ENCODE results near the gene XPR1.
"Not testable (repeated sequence)": the region's sequence is repeated elsewhere in the genome, so short reads cannot be mapped to it uniquely, and the experiment has no call there.

The XPR1 gene

DNA sequence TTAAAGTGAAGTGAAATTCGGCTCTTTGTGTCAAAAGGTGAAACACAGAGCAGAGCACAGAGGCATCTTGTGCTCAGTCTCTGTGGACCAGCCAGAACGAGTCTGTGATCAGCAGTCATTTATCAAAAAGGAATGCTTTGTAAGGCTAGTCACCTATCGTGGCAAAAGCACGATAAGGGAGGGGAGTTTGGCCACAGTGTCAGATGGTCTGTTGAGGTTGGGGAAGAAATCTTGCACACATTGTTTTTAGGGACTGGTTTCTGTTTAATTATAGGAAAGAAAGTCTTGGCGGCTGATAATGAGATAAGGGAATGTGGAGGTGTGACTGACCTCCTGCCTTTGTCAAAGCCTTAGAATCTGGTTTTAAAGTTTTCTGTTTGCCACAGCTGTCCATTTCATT lies 222.6 kb downstream of the XPR1 start:
- 60 to 79% methylated on average over 5 of the region's 5 CpGs for WGBS, 2 experiments (ENCODE audit: insufficient coverage in 2 of 2)
- Histone ChIP-seq H3K4me1 (ENCODE audit: control insufficient read depth, insufficient read depth, low read length, poor library complexity, severe bottlenecking) (peaks cover 7% of the 10 kb centered on the region), H3K9me3 (ENCODE audit: control insufficient read depth, low read length) (no peaks in the 10 kb centered on the region), H3K27ac (ENCODE audit: low read depth, low read length, severe bottlenecking) (peak overlapping the region; percentile 43), H3K36me3 (ENCODE audit: control insufficient read depth, insufficient read depth, low read length) (no peaks in the 10 kb centered on the region), H3K4me3 (ENCODE audit: extremely low read depth, insufficient read depth, low read length, poor library complexity, severe bottlenecking) (no peak overlapping the region)

DNA sequence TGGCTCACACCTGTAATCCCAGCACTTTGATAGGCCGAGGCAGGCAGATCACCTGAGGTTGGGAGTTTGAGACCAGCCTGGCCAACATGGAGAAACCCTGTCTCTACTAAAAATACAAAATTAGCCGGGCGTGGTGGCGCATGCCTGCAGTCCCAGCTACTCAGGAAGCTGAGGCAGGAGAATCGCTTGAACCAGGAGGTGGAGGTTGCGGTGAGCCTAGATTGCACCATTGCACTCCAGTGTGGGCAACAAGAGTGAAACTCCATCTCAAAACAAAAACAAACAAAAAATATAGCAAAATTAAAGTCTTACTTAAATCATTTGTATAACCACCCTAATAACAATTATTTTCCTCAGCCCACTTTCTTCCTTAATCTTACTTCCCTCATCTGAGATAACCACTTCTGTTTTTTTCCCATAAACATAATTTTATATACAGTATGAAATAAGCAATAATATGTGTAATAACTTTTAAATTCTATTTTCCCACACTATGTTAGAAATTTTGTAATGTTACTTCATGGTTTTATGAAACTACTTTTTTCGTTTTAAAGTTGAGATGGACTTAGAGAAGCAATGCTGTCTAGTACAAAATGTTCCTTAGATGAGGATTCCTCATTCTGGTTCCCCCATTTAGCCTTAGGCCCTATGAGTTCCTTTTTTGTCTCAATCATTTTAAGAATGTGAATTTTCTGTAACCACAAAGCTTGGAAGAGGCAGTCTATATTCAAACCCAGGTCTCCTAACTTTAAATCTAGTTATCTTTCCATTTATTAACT lies 226.3 kb downstream of the XPR1 start:
- not testable (repeated sequence) for H3K9me3 ChIP-seq (ENCODE audit: control insufficient read depth, low read length); H3K4me3 ChIP-seq (ENCODE audit: extremely low read depth, insufficient read depth, low read length, poor library complexity, severe bottlenecking); H3K36me3 ChIP-seq (ENCODE audit: control insufficient read depth, insufficient read depth, low read length); H3K4me1 ChIP-seq (ENCODE audit: control insufficient read depth, insufficient read depth, low read length, poor library complexity, severe bottlenecking); H3K27ac ChIP-seq (ENCODE audit: low read depth, low read length, severe bottlenecking)
- 83% methylated on average over 3 of the region's 7 CpGs; no CpG with 5 or more reads in 1 of the 2 experiments for WGBS, 2 experiments (ENCODE audit: insufficient coverage in 2 of 2)

DNA sequence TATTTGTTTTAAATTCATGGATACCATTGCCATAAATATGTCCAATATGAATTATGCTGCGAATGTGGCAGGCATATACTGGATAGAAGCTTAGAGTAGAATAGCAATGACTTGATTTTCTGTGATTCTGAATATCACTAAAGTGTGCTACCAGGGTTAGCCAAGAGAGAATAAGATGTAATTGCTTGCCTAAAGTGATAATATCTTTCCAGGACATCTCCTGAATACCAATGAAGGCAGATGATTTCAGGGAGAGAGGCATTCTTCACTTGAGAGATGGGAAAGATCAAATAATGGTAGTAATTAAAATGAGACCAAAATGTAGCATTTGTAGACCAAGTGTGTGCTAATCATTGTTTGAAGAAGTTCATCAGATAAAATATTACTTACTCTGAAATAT lies 227.5 kb downstream of the XPR1 start:
- Histone ChIP-seq H3K36me3 (ENCODE audit: control insufficient read depth, insufficient read depth, low read length) (no peaks in the 10 kb centered on the region), H3K9me3 (ENCODE audit: control insufficient read depth, low read length) (no peaks in the 10 kb centered on the region), H3K4me3 (ENCODE audit: extremely low read depth, insufficient read depth, low read length, poor library complexity, severe bottlenecking) (no peak overlapping the region), H3K4me1 (ENCODE audit: control insufficient read depth, insufficient read depth, low read length, poor library complexity, severe bottlenecking) (peaks cover 3% of the 10 kb centered on the region), H3K27ac (ENCODE audit: low read depth, low read length, severe bottlenecking) (no peak overlapping the region)
- WGBS, 2 experiments (ENCODE audit: insufficient coverage in 2 of 2) = 80 to 100% methylated on average over 1 of the region's 1 CpG

DNA sequence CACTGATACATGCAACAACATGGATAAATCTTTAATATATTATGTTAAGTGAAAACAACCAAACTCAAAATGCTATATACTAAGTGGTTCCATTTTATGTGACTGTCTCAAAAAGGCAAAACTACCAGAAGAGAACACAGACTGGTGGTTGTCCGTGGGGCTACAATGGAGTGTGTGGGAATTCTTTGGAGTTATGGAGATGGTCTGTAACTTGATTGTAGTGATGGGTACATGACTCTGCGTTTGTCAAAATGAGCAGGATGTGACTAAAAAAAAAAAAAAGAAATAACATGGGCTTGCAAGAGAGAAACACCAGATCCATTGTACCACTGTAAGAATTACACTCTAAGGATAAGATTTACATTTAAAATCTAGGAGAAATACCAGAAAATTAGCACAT lies 228.7 kb downstream of the XPR1 start:
- Histone ChIP-seq H3K4me1 (ENCODE audit: control insufficient read depth, insufficient read depth, low read length, poor library complexity, severe bottlenecking) (no peaks in the 10 kb centered on the region), H3K27ac (ENCODE audit: low read depth, low read length, severe bottlenecking) (no peak overlapping the region), H3K9me3 (ENCODE audit: control insufficient read depth, low read length) (no peaks in the 10 kb centered on the region), H3K36me3 (ENCODE audit: control insufficient read depth, insufficient read depth, low read length) (no peaks in the 10 kb centered on the region), H3K4me3 (ENCODE audit: extremely low read depth, insufficient read depth, low read length, poor library complexity, severe bottlenecking) (no peak overlapping the region)
- 67 to 78% methylated on average over 1 of the region's 2 CpGs for WGBS, 2 experiments (ENCODE audit: insufficient coverage in 2 of 2)

DNA sequence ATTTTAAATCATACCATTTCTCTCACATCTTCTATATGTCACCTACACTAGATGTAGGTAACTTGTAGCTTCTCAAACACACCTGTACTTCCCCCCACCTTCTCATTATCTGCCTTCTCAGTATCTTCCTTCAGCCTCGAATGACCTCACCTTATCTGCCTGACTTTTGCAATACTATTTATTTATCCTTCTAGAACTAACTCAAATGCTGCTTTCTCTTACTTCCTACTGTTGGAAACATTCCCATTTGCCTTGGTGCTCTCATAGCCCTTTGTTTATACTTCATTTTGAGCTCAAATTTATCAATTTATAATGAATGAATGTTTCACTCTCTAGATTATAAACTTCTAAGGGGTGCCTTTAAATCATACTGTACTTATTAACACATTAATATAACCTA lies 230.5 kb downstream of the XPR1 start:
- H3K36me3 ChIP-seq (ENCODE audit: control insufficient read depth, insufficient read depth, low read length) = peaks cover 8% of the 10 kb centered on the region

DNA sequence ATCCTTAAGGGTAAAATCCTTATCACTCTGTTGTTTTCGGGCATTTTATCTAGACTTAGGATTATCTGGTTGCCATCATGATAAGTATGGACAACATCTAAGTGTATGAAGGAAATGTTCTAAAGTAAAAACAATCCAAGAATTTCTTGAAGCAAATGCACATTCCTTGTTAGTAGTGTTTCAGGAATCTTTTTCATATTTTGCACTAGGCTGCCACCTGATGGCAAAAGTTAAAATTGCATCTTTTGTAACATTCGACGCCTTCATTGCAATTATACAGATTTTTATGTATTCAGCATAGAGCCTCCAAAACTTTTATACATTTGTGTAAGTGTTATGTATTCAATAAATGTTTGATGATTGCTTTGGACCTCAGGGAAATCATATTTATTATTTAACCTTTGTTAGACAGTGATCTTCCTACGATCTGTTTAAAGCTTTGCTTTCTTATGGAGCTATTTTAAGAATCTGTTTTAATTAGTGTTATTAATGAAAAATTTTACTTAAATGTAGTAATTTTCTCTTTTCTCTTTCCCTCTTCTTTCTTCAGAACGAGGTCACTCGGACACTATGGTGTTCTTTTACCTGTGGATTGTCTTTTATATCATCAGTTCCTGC lies 231.4 kb downstream of the XPR1 start:
- WGBS, 2 experiments (ENCODE audit: insufficient coverage in 2 of 2) = no CpG with 5 or more reads among the region's 6 CpGs
- Histone ChIP-seq H3K36me3 (ENCODE audit: control insufficient read depth, insufficient read depth, low read length) (peaks cover 8% of the 10 kb centered on the region), H3K4me3 (ENCODE audit: extremely low read depth, insufficient read depth, low read length, poor library complexity, severe bottlenecking) (no peak overlapping the region)

More for the DNA sequence above, 230.5 kb downstream of the XPR1 start:
- Histone ChIP-seq H3K9me3 (ENCODE audit: control insufficient read depth, low read length) (no peaks in the 10 kb centered on the region), H3K4me1 (ENCODE audit: control insufficient read depth, insufficient read depth, low read length, poor library complexity, severe bottlenecking) (no peaks in the 10 kb centered on the region), H3K27ac (ENCODE audit: low read depth, low read length, severe bottlenecking) (no peak overlapping the region), H3K4me3 (ENCODE audit: extremely low read depth, insufficient read depth, low read length, poor library complexity, severe bottlenecking) (no peak overlapping the region)
- WGBS, 2 experiments (ENCODE audit: insufficient coverage in 2 of 2) = 82 to 100% methylated on average over 1 of the region's 1 CpG

DNA sequence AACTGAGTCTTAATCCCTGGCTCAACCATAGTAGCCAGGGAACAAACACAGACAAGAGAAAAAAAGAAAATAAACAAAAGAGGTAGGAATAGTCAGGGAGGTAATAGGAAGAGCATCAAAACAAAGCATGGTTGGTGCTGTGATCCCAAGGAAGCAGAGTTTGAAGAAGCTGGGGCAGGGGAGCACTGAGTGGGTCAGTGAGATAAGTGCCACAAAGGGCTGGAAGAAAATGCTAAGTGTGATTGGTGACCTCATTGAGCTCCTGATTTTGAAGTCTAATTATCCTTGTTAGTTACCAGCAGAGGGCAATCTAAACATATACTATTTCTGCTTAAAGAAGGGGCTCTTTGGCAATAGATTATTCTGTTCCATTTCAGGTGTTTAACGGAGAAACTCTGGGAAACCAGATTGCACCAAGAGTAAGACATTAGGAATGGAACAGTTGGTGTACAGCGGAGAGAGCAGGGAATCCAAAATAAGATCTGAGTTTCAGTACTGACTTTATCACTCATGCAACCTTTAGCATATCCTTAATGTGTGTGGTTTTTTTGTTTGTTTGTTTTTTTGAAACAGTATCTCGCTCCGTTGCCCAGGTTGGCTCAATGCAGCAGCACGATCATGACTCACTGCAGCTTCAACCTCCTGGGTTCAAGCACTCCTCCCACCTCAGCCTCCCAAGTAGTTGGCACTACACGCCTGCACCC lies 250.1 kb downstream of the XPR1 start:
- 40 to 88% methylated on average over 1 to 3 of the region's 6 CpGs for WGBS, 2 experiments (ENCODE audit: insufficient coverage in 2 of 2)
- no peak overlapping the region for H3K4me3 ChIP-seq (ENCODE audit: extremely low read depth, insufficient read depth, low read length, poor library complexity, severe bottlenecking)
- no peaks in the 10 kb centered on the region for H3K9me3 ChIP-seq (ENCODE audit: control insufficient read depth, low read length)
- H3K4me1 ChIP-seq (ENCODE audit: control insufficient read depth, insufficient read depth, low read length, poor library complexity, severe bottlenecking) = no peaks in the 10 kb centered on the region
- H3K36me3 ChIP-seq (ENCODE audit: control insufficient read depth, insufficient read depth, low read length) = peaks cover 4% of the 10 kb centered on the region
- H3K27ac ChIP-seq (ENCODE audit: low read depth, low read length, severe bottlenecking) = no peak overlapping the region

More for the DNA sequence above, 231.4 kb downstream of the XPR1 start:
- Histone ChIP-seq H3K27ac (ENCODE audit: low read depth, low read length, severe bottlenecking) (no peak overlapping the region), H3K9me3 (ENCODE audit: control insufficient read depth, low read length) (no peaks in the 10 kb centered on the region), H3K4me1 (ENCODE audit: control insufficient read depth, insufficient read depth, low read length, poor library complexity, severe bottlenecking) (no peaks in the 10 kb centered on the region)

DNA sequence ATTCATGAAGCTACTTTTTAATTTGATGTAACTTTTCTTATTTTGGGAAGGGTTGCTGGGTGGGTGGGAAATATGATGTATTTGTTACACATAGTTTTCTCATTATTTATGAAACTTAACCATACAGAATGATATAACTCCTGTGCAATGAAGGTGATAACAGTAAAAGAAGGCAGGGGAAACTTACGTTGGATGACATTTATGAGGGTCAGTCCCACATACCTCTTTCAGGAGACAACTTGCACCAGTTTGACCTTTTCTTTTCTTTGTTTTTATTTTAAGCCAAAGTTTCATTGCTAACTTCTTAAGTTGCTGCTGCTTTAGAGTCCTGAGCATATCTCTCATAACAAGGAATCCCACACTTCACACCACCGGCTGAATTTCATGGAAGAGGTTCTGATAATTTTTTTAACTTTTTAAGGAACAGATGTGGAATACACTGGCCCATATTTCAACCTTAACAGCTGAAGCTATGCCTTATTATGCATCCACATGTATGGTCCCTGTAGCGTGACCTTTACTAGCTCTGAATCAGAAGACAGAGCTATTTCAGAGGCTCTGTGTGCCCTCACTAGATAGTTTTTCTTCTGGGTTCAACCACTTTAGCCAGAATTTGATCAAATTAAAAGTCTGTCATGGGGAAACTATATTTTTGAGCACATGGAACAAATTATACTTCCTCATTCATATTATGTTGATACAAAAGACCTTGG lies 252.9 kb downstream of the XPR1 start:
- H3K9me3 ChIP-seq (ENCODE audit: control insufficient read depth, low read length) = no peaks in the 10 kb centered on the region
- H3K36me3 ChIP-seq (ENCODE audit: control insufficient read depth, insufficient read depth, low read length) = peaks cover 4% of the 10 kb centered on the region
- H3K4me1 ChIP-seq (ENCODE audit: control insufficient read depth, insufficient read depth, low read length, poor library complexity, severe bottlenecking) = no peaks in the 10 kb centered on the region
- H3K4me3 ChIP-seq (ENCODE audit: extremely low read depth, insufficient read depth, low read length, poor library complexity, severe bottlenecking) = no peak overlapping the region
- no peak overlapping the region for H3K27ac ChIP-seq (ENCODE audit: low read depth, low read length, severe bottlenecking)
- 92% methylated on average over 2 of the region's 3 CpGs; no CpG with 5 or more reads in 1 of the 2 experiments for WGBS, 2 experiments (ENCODE audit: insufficient coverage in 2 of 2)

DNA sequence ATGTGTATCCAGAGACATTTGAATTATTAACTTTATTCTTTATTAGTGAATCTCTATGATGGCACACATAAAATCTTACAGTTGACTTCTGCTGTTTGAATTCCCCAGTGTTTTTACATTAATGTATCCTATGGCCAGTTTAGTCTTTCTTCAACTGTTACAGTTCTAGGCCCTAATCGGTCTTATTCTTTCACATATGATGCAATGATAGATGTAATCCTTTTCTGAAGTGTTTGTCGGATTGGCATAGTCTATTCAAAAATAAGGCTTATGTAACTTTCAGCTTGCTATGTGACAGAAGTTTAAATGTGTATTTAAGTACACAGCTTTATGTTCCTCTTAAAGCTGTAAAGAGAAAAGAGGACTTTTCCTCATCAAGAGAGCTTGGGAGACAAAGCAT lies 254.5 kb downstream of the XPR1 start:
- H3K4me1 ChIP-seq (ENCODE audit: control insufficient read depth, insufficient read depth, low read length, poor library complexity, severe bottlenecking) = no peaks in the 10 kb centered on the region

DNA sequence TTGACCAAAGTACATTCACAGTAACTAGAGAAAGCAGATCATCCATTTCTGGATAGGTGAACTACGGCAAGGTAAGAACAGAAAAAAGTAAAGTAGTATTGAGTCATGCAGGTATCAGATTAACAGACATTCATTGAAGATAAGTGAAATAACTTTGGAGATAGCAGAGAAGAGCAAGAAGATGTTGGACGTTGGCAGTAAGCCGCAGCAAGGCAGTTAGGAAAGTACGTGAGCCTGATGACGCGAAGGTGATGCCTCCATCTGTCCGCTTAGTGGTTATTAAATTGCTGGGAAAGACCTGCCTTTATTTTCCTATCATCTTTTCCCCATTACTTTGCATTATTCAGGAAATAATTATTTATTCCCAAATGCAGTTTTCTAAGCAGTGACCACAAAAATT lies 256.0 kb downstream of the XPR1 start:
- Histone ChIP-seq H3K4me1 (ENCODE audit: control insufficient read depth, insufficient read depth, low read length, poor library complexity, severe bottlenecking) (no peaks in the 10 kb centered on the region), H3K36me3 (ENCODE audit: control insufficient read depth, insufficient read depth, low read length) (no peaks in the 10 kb centered on the region), H3K27ac (ENCODE audit: low read depth, low read length, severe bottlenecking) (no peak overlapping the region), H3K9me3 (ENCODE audit: control insufficient read depth, low read length) (no peaks in the 10 kb centered on the region), H3K4me3 (ENCODE audit: extremely low read depth, insufficient read depth, low read length, poor library complexity, severe bottlenecking) (no peak overlapping the region)
- 95% methylated on average over 3 to 5 of the region's 7 CpGs for WGBS, 2 experiments (ENCODE audit: insufficient coverage in 2 of 2)

More for the DNA sequence above, 254.5 kb downstream of the XPR1 start:
- H3K9me3 ChIP-seq (ENCODE audit: control insufficient read depth, low read length) = no peaks in the 10 kb centered on the region
- no peaks in the 10 kb centered on the region for H3K36me3 ChIP-seq (ENCODE audit: control insufficient read depth, insufficient read depth, low read length)
- H3K27ac ChIP-seq (ENCODE audit: low read depth, low read length, severe bottlenecking) = no peak overlapping the region
- 100% methylated on average over 1 of the region's 2 CpGs; no CpG with 5 or more reads in 1 of the 2 experiments for WGBS, 2 experiments (ENCODE audit: insufficient coverage in 2 of 2)
- H3K4me3 ChIP-seq (ENCODE audit: extremely low read depth, insufficient read depth, low read length, poor library complexity, severe bottlenecking) = no peak overlapping the region
